Fibroblast of lung (primary cell): Measurements from ENCODE around the gene OR10H3. TPM values are rescaled to one million over a fixed set of nuclear protein-coding genes. Genes with fewer than 3 reads are reported as not detected.

Experiments
- DNase-seq, 2 donors: peaks; one replicate each; pipeline versions ENCODE4 v3.0.0 to v3.0.0-alpha.2; 2010; ENCODE audit warnings: low read depth in 2 of 2
- H2AFZ ChIP-seq: 2 replicates; pipeline ENCODE4 v1.5.1; 2012; ENCODE audit warnings: low read length, control low read depth, inconsistent platforms
- H3K27ac ChIP-seq: 2 replicates; pipeline ENCODE4 v1.5.1; 2011; ENCODE audit warnings: low read length, control low read depth; ENCODE audit not compliant: insufficient read depth
- H3K27me3 ChIP-seq: 2 replicates; pipeline ENCODE4 v1.5.1; 2011; ENCODE audit warnings: mild to moderate bottlenecking, low read length; ENCODE audit not compliant: control insufficient read depth, insufficient read depth
- H3K36me3 ChIP-seq: 2 replicates; pipeline ENCODE4 v1.5.1; 2011; ENCODE audit warnings: low read length; ENCODE audit not compliant: control insufficient read depth, insufficient read depth
- H3K4me1 ChIP-seq: 2 replicates; pipeline ENCODE4 v1.5.1; 2011; ENCODE audit warnings: low read length; ENCODE audit not compliant: control insufficient read depth, insufficient read depth; ENCODE audit errors: extremely low read depth
- H3K4me2 ChIP-seq: 2 replicates; pipeline ENCODE4 v1.5.1; 2011; ENCODE audit warnings: low read length, control low read depth; ENCODE audit not compliant: insufficient read depth; ENCODE audit errors: extremely low read depth
- H3K4me3 ChIP-seq, 4 experiments: fragments of 200-600 bp in 1 of 4; sonication (generic) in 1 of 4; replicated peaks in 1 of 4; 2 replicates each; pipeline ENCODE4 v1.5.1; 2011 to 2016; ENCODE audit warnings: low read length in 4 of 4, low read depth in 3 of 4, mild to moderate bottlenecking in 3 of 4, control low read depth in 2 of 4, inconsistent platforms in 1 of 4, mixed read lengths in 1 of 4; ENCODE audit not compliant: insufficient read depth in 1 of 4; ENCODE audit errors: control extremely low read depth in 1 of 4
- H3K79me2 ChIP-seq: 2 replicates; pipeline ENCODE4 v1.5.1; 2012; ENCODE audit warnings: mild to moderate bottlenecking, low read length, inconsistent platforms; ENCODE audit not compliant: control insufficient read depth, insufficient read depth
- H3K9ac ChIP-seq: 2 replicates; pipeline ENCODE4 v1.5.1; 2011; ENCODE audit warnings: mild to moderate bottlenecking, low read length, control low read depth; ENCODE audit not compliant: insufficient read depth
- H3K9me3 ChIP-seq: 2 replicates; pipeline ENCODE4 v1.5.1; 2012; ENCODE audit warnings: low read depth, low read length; ENCODE audit not compliant: control insufficient read depth, insufficient read depth
- H4K20me1 ChIP-seq: 2 replicates; pipeline ENCODE4 v1.5.1; 2011; ENCODE audit warnings: low read length; ENCODE audit not compliant: control insufficient read depth, insufficient read depth; ENCODE audit errors: extremely low read depth
- EZH2 ChIP-seq: IDR thresholded peaks from 2 replicates; pipeline ENCODE4 v1.5.1; 2012; ENCODE audit warnings: low read length, control low read depth, mild to moderate bottlenecking; ENCODE audit errors: missing control alignments
- polyA minus RNA-seq: library from RNA; depleted of rRNA, polyadenylated mRNA; stranded (reverse); fragments of >200 nt; gene quantifications from 2 replicates; pipeline ENCODE4 v1.2.3, GENCODE V29; 2011; ENCODE audit warnings: low replicate concordance
- polyA plus RNA-seq, 2 donors: library from polyadenylated mRNA; depleted of rRNA in 1 of 2; stranded (reverse) in 1 of 2; unstranded in 1 of 2; fragments of >200 nt; gene quantifications; 2 replicates each; pipeline ENCODE4 v1.2.1, GENCODE V29; 2011 to 2012; ENCODE audit warnings: missing spikeins in 1 of 2
- total RNA-seq: library from RNA; depleted of rRNA; stranded (reverse); fragments of >200 nt; gene quantifications from 2 replicates; pipeline ENCODE4 v1.2.1, GENCODE V29; 2014
- TF ChIP-seq, protein P1 (sequence below), 2 donors: IDR thresholded peaks in 1 of 2; conservative IDR thresholded peaks in 1 of 2; 1 replicate in 1 of 2; 2 replicates in 1 of 2; pipeline ENCODE4 v1.5.1; 2011 to 2012; ENCODE audit warnings: low read length in 2 of 2, control low read depth in 1 of 2, inconsistent platforms in 1 of 2, low read depth in 1 of 2, mild to moderate bottlenecking in 1 of 2

OR10H3 gene
- not detected in 2 replicates for total RNA-seq
- not detected in 2 replicates for polyA plus RNA-seq
- not detected in 2 replicates for polyA plus RNA-seq (2012)
- polyA minus RNA-seq: not detected in 2 replicates

DNA sequence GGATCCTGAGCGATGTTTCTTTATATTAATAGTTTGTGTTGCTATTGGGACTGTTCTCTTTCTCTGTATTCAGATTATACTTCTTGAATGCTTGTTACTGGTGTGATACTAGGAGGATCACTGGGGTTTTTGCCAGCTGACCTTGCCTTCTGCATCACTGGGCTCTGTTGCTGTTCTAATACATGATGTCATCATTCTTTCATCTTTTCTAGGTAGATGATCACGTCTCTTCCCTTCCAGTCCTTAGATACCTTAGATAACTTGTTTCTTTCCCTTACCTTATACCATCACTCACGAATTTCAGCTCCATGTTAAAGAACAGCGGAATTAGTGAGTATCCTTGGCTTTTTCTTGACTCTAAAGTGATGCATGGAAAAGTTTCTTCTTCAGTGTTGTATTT is at the start of gene OR10H3:
Gene OR10H3, plus strand, starts transcription at position 264 of the 400 bp plus-strand sequence. CDS start 3,408 bp downstream, outside the sequence.
- H3K4me3 ChIP-seq: no peak within 1 kb of the TSS
- H3K9me3 ChIP-seq: no peaks in the 10 kb centered on the region
- H4K20me1 ChIP-seq: no peaks in the 10 kb centered on the region
- H3K79me2 ChIP-seq: no peaks in the 10 kb centered on the region
- no peaks in the 10 kb centered on the region for H3K36me3 ChIP-seq
- no peak for DNase-seq
- H3K27me3 ChIP-seq: no peaks in the 10 kb centered on the region
- TF ChIP-seq, protein P1, sequence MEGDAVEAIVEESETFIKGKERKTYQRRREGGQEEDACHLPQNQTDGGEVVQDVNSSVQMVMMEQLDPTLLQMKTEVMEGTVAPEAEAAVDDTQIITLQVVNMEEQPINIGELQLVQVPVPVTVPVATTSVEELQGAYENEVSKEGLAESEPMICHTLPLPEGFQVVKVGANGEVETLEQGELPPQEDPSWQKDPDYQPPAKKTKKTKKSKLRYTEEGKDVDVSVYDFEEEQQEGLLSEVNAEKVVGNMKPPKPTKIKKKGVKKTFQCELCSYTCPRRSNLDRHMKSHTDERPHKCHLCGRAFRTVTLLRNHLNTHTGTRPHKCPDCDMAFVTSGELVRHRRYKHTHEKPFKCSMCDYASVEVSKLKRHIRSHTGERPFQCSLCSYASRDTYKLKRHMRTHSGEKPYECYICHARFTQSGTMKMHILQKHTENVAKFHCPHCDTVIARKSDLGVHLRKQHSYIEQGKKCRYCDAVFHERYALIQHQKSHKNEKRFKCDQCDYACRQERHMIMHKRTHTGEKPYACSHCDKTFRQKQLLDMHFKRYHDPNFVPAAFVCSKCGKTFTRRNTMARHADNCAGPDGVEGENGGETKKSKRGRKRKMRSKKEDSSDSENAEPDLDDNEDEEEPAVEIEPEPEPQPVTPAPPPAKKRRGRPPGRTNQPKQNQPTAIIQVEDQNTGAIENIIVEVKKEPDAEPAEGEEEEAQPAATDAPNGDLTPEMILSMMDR (conservative IDR thresholded peaks at IDR 0.05 in 1 of 2, IDR thresholded peaks at IDR 0.05 in 1 of 2; ENCODE audit: low read depth in 1 of 2, low read length in 2 of 2): no peak
- TF ChIP-seq EZH2: no peak
- H2AFZ ChIP-seq: no peak within 1 kb of the TSS
- no peak within 1 kb of the TSS for H3K27ac ChIP-seq
- H3K4me1 ChIP-seq: no peaks in the 10 kb centered on the region
- no peak within 1 kb of the TSS for H3K9ac ChIP-seq
- H3K4me2 ChIP-seq: no peak within 1 kb of the TSS

GRCh38 chr19:15696654-15697194 is 41.1 kb upstream of the OR10H3 start:
- Histone ChIP-seq H3K9me3 (no peaks in the 10 kb centered on the region), H3K4me1 (no peaks in the 10 kb centered on the region), H3K27ac (no peak overlapping the region), H3K36me3 (no peaks in the 10 kb centered on the region), H3K4me3 (no peak overlapping the region), H3K9ac (no peak overlapping the region), H3K27me3 (no peaks in the 10 kb centered on the region), H4K20me1 (no peaks in the 10 kb centered on the region), H3K79me2 (no peaks in the 10 kb centered on the region), H2AFZ (no peak overlapping the region), H3K4me2 (no peak overlapping the region)
- TF ChIP-seq EZH2: no peak
- TF ChIP-seq, protein P1 (conservative IDR thresholded peaks at IDR 0.05 in 1 of 2, IDR thresholded peaks at IDR 0.05 in 1 of 2; ENCODE audit: low read depth in 1 of 2, low read length in 2 of 2): no peak
- DNase-seq: no peak

DNA sequence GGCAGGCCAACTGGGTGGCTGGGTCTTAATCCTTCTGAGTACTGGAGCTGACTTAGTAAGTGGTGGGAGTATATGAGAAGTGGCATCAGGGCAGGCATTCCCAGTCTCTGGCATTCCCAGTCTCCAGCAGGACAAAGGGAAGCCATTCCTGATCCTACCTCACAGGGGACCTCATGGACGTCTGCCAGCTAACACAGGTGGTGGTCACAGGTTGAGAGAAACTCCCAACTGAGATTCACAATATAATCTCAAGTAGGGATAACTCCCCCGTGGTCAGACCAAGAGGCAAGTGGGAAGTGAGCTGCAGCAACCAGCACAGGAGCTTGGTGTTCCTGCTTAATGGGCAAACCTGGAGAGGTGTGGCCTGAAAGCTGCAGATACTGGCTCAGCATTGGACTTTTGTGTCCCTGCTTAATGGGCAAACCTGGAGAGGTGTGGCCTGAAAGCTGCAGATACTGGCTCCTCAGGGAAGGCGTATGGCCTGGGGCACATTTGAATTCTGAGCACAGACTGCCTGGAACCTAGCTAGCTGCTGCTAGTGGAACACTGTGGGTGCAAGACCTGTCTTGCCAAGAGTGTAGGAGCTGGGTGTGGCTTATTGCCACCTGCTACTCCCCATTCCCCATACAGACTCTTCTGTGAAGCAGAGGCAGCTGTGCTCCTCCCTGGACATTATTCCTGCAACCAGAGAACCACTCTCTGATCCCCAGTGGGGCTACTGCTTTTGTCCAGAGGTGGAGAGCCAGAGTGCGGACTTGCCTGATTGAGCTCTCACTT is 35.8 kb upstream of the OR10H3 start:
- H4K20me1 ChIP-seq: no peaks in the 10 kb centered on the region
- H3K27me3 ChIP-seq: no peaks in the 10 kb centered on the region
- no peak for DNase-seq
- H3K4me2 ChIP-seq: no peak overlapping the region
- H3K36me3 ChIP-seq: no peaks in the 10 kb centered on the region
- H3K4me1 ChIP-seq: no peaks in the 10 kb centered on the region
- H3K9me3 ChIP-seq: no peaks in the 10 kb centered on the region
- H3K27ac ChIP-seq: no peak overlapping the region
- H2AFZ ChIP-seq: no peak overlapping the region
- H3K4me3 ChIP-seq: no peak overlapping the region
- TF ChIP-seq, protein P1 (conservative IDR thresholded peaks at IDR 0.05 in 1 of 2, IDR thresholded peaks at IDR 0.05 in 1 of 2; ENCODE audit: low read depth in 1 of 2, low read length in 2 of 2): no peak
- no peak for TF ChIP-seq EZH2
- no peaks in the 10 kb centered on the region for H3K79me2 ChIP-seq
- no peak overlapping the region for H3K9ac ChIP-seq
